Thyroid gland (tissue), 4 donors: Measurements from ENCODE around the gene RNASE4. TPM values are rescaled to one million over a fixed set of nuclear protein-coding genes. Genes with fewer than 3 reads are reported as not detected.
"Not testable (repeated sequence)": the region's sequence is repeated elsewhere in the genome, so short reads cannot be mapped to it uniquely, and the experiment has no call there.

Experiments used
- DNase-seq, 2 donors: peaks; one replicate each; pipeline ENCODE4 v3.0.0-alpha.2; 2019
- H3K27ac ChIP-seq, 3 donors: fragments of 200-600 bp; sonication (generic); 1 replicate in 2 of 3; 2 replicates in 1 of 3; pipeline ENCODE4 v1.5.1; 2016 to 2019; ENCODE audit warnings: mild to moderate bottlenecking in 1 of 3, moderate library complexity in 1 of 3
- H3K27me3 ChIP-seq: fragments of 200-600 bp; sonication (generic); one replicate; pipeline ENCODE4 v1.5.1; 2019
- H3K36me3 ChIP-seq, 2 donors: fragments of 200-600 bp; sonication (generic); one replicate each; pipeline ENCODE4 v1.5.1; 2016 to 2019
- H3K4me1 ChIP-seq, 2 donors: fragments of 200-600 bp; sonication (generic); one replicate each; pipeline ENCODE4 v1.5.1; 2017 to 2019
- H3K4me3 ChIP-seq, 3 donors: fragments of 200-600 bp; sonication (generic); replicated peaks in 1 of 3; 1 replicate in 2 of 3; 2 replicates in 1 of 3; pipeline ENCODE4 v1.5.1; 2016; ENCODE audit warnings: mild to moderate bottlenecking in 1 of 3
- H3K9me3 ChIP-seq: fragments of 200-600 bp; sonication (generic); one replicate; pipeline ENCODE4 v1.5.1; 2017
- CTCF ChIP-seq, 6 experiments: fragments of 200-600 bp in 3 of 6; fragments of 450-650 bp in 3 of 6; sonication (generic) in 3 of 6; IDR thresholded peaks; one replicate each; pipeline ENCODE4 v1.5.1; 2016 to 2019; ENCODE audit warnings: antibody characterized with exemption in 6 of 6, mild to moderate bottlenecking in 2 of 6, inconsistent platforms in 1 of 6, moderate library complexity in 1 of 6
- POLR2A ChIP-seq, 2 donors: fragments of 450-650 bp; IDR thresholded peaks; one replicate each; pipeline ENCODE4 v1.6.1; 2017; ENCODE audit warnings: antibody characterized with exemption in 2 of 2, mild to moderate bottlenecking in 2 of 2, moderate library complexity in 1 of 2
- WGBS, 2 donors: methylation state at CpG; one replicate each; pipeline ENCODE4 v1.1.5; 2017; 5-methylcytosine and 5-hydroxymethylcytosine counted together
- intact Hi-C: fragments of 100-400 bp; cut with DNase I; formaldehyde crosslinking; loops from one replicate; pipeline ENCODE4 v1.15.1; 2023
- total RNA-seq, 4 donors: library from RNA; depleted of rRNA; stranded (reverse); fragments of >200 nt; gene quantifications; one replicate each; pipeline ENCODE4 v1.2.3, GENCODE V29; 2016

The RNASE4 gene
- total RNA-seq, 4 donors from 2014 or later = 15.5 to 58.9 (median 45.8) TPM

GRCh38 chr14:20734430-20734806, 50.1 kb downstream of the RNASE4 start:
- Histone ChIP-seq H3K9me3 (no peaks in the 10 kb centered on the region), H3K27me3 (no peaks in the 10 kb centered on the region), H3K27ac (no peak overlapping the region), H3K4me3 (no peak overlapping the region), H3K4me1 (no peaks in the 10 kb centered on the region), H3K36me3 (no peaks in the 10 kb centered on the region)
- 42 to 52% methylated on average over 4 of the region's 4 CpGs for WGBS, 2 donors
- intact Hi-C loops = no loop called here
- DNase-seq = no peak
- TF ChIP-seq POLR2A (IDR thresholded peaks at IDR 0.05) = no peak

GRCh38 chr14:20738292-20738691, 53.9 kb downstream of the RNASE4 start:
- 96% methylated on average over 7 of the region's 7 CpGs for WGBS, 2 donors
- H3K27ac ChIP-seq, H3K9me3 ChIP-seq, DNase-seq, H3K27me3 ChIP-seq, intact Hi-C loops, H3K4me3 ChIP-seq, H3K36me3 ChIP-seq, H3K4me1 ChIP-seq: not testable (repeated sequence)

DNA sequence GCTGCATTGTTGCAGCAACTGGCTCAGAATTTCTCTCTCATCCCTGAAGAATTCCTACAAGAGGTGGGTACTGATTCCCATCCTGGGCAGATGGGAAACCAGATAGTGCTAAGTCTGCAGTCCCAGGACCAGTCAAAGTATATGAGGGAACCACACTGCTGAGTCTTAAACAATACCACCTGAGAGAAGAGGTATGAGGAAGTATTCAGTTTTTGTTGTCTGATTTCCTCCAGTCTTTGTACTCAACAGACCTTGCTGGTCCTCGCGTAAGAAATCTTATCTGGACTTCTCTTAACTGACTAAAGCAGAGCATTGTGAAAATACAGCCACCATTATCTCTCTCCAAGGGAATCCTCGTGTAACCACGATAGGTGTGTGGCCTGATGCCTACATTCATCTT, 57.8 kb downstream of the RNASE4 start:
- TF ChIP-seq POLR2A (IDR thresholded peaks at IDR 0.05) (no peak), CTCF (IDR thresholded peaks at IDR 0.05) (no peak)
- Histone ChIP-seq H3K27me3 (no peaks in the 10 kb centered on the region), H3K4me3 (no peak overlapping the region), H3K36me3 (no peaks in the 10 kb centered on the region), H3K27ac (no peak overlapping the region), H3K4me1 (no peaks in the 10 kb centered on the region), H3K9me3 (no peaks in the 10 kb centered on the region)
- no peak for DNase-seq
- intact Hi-C loops = no loop called here
- WGBS, 2 donors = 87 to 88% methylated on average over 4 of the region's 4 CpGs

DNA sequence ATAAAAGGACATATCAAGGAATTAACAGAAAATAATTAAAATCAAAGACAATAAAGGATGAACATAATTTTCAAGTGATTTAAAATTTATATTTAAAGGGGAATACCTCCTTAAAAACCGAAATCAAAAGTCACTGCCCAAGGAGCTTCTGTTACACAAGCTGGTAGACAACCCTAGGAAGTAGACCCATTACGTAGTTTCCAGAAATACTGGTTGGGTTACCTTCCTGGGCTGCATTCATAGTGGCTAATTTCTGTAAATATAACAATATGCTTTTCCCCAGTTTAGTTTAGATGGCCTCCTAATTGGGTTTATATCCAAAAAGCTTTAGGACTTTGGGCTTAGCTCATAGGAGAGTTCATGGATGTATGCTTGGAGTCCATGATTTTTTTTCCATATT, 59.2 kb downstream of the RNASE4 start:
- no peaks in the 10 kb centered on the region for H3K27me3 ChIP-seq
- no peak overlapping the region for H3K4me3 ChIP-seq
- intact Hi-C loops = no loop called here
- TF ChIP-seq POLR2A (IDR thresholded peaks at IDR 0.05) = no peak
- no peak for TF ChIP-seq CTCF (IDR thresholded peaks at IDR 0.05)
- H3K9me3 ChIP-seq = no peaks in the 10 kb centered on the region
- H3K36me3 ChIP-seq = no peaks in the 10 kb centered on the region
- H3K27ac ChIP-seq = no peak overlapping the region
- H3K4me1 ChIP-seq = no peaks in the 10 kb centered on the region
- WGBS, 2 donors = 88 to 89% methylated on average over 2 of the region's 2 CpGs
- DNase-seq = no peak

GRCh38 chr14:20745571-20746358, 61.4 kb downstream of the RNASE4 start, which contains the start of gene EDDM3A:
TSS of gene EDDM3A (plus strand) at chr14:20745887. CDS start at chr14:20747581, 1,694 bp downstream.
- Histone ChIP-seq H3K4me3 (no peak within 1 kb of the TSS), H3K9me3 (no peaks in the 10 kb centered on the region), H3K36me3 (no peaks in the 10 kb centered on the region), H3K27ac (no peak within 1 kb of the TSS), H3K4me1 (no peaks in the 10 kb centered on the region), H3K27me3 (no peaks in the 10 kb centered on the region)
- TF ChIP-seq CTCF (IDR thresholded peaks at IDR 0.05) (no peak), POLR2A (IDR thresholded peaks at IDR 0.05) (no peak)
- no peak for DNase-seq
- 81 to 86% methylated on average over 6 of the region's 6 CpGs for WGBS, 2 donors
- intact Hi-C loops = no loop called here

- 85 to 90% methylated on average over 3 of the region's 3 CpGs for WGBS, 2 donors
- Histone ChIP-seq H3K4me3 (no peak overlapping the region), H3K27ac (no peak overlapping the region), H3K36me3 (no peaks in the 10 kb centered on the region), H3K27me3 (no peaks in the 10 kb centered on the region), H3K9me3 (no peaks in the 10 kb centered on the region), H3K4me1 (no peaks in the 10 kb centered on the region)
- TF ChIP-seq CTCF (IDR thresholded peaks at IDR 0.05) (no peak), POLR2A (IDR thresholded peaks at IDR 0.05) (no peak)
- DNase-seq = no peak
- intact Hi-C loops = no loop called here
Measured at GRCh38 chr14:20746566-20746965, 62.2 kb downstream of the RNASE4 start.
